Measurements from ENCODE around the gene PHF2. TPM values are rescaled to one million over a fixed set of nuclear protein-coding genes. Genes with fewer than 3 reads are reported as not detected.

PHF2 gene
- total and polyA plus RNA-seq, 9 of the 15 experiments (the other 6 are each of a cell fraction or from before 2014, with no cell fraction given): 0.37 to 14.4 (median 8.1) TPM

GRCh38 chr9:93640027-93640426, 63.6 kb downstream of the PHF2 start:
- Histone ChIP-seq H3K27ac (ENCODE audit: extremely low read depth, low read depth, low read length) (no peak overlapping the region), H3K9me1 (ENCODE audit: control insufficient read depth, insufficient read depth, low read length) (no peaks in the 10 kb centered on the region), H2AFZ (ENCODE audit: low read depth, low read length) (no peak overlapping the region), H4K20me1 (replicated peaks; ENCODE audit: control insufficient read depth, insufficient read depth, low read length) (no peaks in the 10 kb centered on the region), H3K9ac (ENCODE audit: insufficient read depth in 1 of 2, low read depth in 2 of 2, low read length in 2 of 2) (no peak overlapping the region), H3K4me1 (replicated peaks in 1 of 2; ENCODE audit: control insufficient read depth in 2 of 2, insufficient read depth in 2 of 2, low read length in 2 of 2) (peaks cover 0 to 3% of the 10 kb centered on the region in 2 experiments; a peak in 1 of 5 replicates), H3K4me3 (no peak overlapping the region), H3K9me3 (replicated peaks; ENCODE audit: control insufficient read depth, insufficient read depth, low read depth, low read length) (peaks cover 6% of the 10 kb centered on the region), H3K4me2 (ENCODE audit: insufficient read depth, low read length) (no peak overlapping the region), H3K36me3 (ENCODE audit: control insufficient read depth, insufficient read depth, low read length) (peaks cover 11% of the 10 kb centered on the region), H3K79me2 (ENCODE audit: control insufficient read depth, insufficient read depth, low read length) (no peaks in the 10 kb centered on the region), H3K27me3 (ENCODE audit: control insufficient read depth in 2 of 2, insufficient read depth in 2 of 2, low read length in 2 of 2) (no peaks in the 10 kb centered on the region)
- in situ Hi-C loops (cut with MboI): no loop called here
- 74% methylated on average over 2 of the region's 2 CpGs for WGBS (ENCODE audit: insufficient coverage, low coverage, missing lambda C conversion rate)
- ATAC-seq: no peak
- TF ChIP-seq POU5F1 (IDR thresholded peaks at IDR 0.05; ENCODE audit: borderline replicate concordance, low read depth, low read length, partially characterized antibody): no peak
- no peak for TF ChIP-seq DMBX1 (CRISPR knock-in tag; IDR thresholded peaks at IDR 0.05; ENCODE audit: borderline replicate concordance)
- TF ChIP-seq MAZ (CRISPR knock-in tag; conservative IDR thresholded peaks at IDR 0.05 in 1 of 2, IDR thresholded peaks at IDR 0.05 in 1 of 2): no peak
- no peak for TF ChIP-seq GABPA (tag; conservative IDR thresholded peaks at IDR 0.05; ENCODE audit: low read depth)
- TF ChIP-seq JUN (IDR thresholded peaks at IDR 0.05; ENCODE audit: borderline replicate concordance, low read depth, low read length): no peak
- no peak for TF ChIP-seq JUN (CRISPR knock-in tag; IDR thresholded peaks at IDR 0.05; ENCODE audit: borderline replicate concordance)
- TF ChIP-seq, protein P1, sequence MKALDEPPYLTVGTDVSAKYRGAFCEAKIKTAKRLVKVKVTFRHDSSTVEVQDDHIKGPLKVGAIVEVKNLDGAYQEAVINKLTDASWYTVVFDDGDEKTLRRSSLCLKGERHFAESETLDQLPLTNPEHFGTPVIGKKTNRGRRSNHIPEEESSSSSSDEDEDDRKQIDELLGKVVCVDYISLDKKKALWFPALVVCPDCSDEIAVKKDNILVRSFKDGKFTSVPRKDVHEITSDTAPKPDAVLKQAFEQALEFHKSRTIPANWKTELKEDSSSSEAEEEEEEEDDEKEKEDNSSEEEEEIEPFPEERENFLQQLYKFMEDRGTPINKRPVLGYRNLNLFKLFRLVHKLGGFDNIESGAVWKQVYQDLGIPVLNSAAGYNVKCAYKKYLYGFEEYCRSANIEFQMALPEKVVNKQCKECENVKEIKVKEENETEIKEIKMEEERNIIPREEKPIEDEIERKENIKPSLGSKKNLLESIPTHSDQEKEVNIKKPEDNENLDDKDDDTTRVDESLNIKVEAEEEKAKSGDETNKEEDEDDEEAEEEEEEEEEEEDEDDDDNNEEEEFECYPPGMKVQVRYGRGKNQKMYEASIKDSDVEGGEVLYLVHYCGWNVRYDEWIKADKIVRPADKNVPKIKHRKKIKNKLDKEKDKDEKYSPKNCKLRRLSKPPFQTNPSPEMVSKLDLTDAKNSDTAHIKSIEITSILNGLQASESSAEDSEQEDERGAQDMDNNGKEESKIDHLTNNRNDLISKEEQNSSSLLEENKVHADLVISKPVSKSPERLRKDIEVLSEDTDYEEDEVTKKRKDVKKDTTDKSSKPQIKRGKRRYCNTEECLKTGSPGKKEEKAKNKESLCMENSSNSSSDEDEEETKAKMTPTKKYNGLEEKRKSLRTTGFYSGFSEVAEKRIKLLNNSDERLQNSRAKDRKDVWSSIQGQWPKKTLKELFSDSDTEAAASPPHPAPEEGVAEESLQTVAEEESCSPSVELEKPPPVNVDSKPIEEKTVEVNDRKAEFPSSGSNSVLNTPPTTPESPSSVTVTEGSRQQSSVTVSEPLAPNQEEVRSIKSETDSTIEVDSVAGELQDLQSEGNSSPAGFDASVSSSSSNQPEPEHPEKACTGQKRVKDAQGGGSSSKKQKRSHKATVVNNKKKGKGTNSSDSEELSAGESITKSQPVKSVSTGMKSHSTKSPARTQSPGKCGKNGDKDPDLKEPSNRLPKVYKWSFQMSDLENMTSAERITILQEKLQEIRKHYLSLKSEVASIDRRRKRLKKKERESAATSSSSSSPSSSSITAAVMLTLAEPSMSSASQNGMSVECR (CRISPR knock-in tag; IDR thresholded peaks at IDR 0.05): no peak
- TF ChIP-seq U2AF2 (optimal IDR thresholded peaks at IDR 0.05; ENCODE audit: low read depth, low read length): no peak
- TF ChIP-seq NR4A1 (CRISPR knock-in tag; IDR thresholded peaks at IDR 0.05): no peak
- TF ChIP-seq NR4A1 (tag; IDR thresholded peaks at IDR 0.05): no peak
- TF ChIP-seq, protein P2, sequence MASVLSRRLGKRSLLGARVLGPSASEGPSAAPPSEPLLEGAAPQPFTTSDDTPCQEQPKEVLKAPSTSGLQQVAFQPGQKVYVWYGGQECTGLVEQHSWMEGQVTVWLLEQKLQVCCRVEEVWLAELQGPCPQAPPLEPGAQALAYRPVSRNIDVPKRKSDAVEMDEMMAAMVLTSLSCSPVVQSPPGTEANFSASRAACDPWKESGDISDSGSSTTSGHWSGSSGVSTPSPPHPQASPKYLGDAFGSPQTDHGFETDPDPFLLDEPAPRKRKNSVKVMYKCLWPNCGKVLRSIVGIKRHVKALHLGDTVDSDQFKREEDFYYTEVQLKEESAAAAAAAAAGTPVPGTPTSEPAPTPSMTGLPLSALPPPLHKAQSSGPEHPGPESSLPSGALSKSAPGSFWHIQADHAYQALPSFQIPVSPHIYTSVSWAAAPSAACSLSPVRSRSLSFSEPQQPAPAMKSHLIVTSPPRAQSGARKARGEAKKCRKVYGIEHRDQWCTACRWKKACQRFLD (CRISPR knock-in tag; IDR thresholded peaks at IDR 0.05): no peak
- BruUV-seq (replicated peaks): no TSS peak
- intact Hi-C loops (cut with micrococcal nuclease): no loop called here
- POLR2A ChIA-PET: interaction anchor here (1.2 kb wide), 1 partner anchor 27 kb away, joined by 3 read pairs; no protein-coding TSS in a partner anchor
- CTCF ChIA-PET (ENCODE audit: low intra/inter-chr PET ratio): no interaction called here
- no peak for FAIRE-seq
- DNase-seq (ENCODE audit: extremely low read depth in 1 of 4, low spot score in 3 of 4): no peak
